ENCODE measurements around the gene HAUS8. TPM values are rescaled to one million over a fixed set of nuclear protein-coding genes. Genes with fewer than 3 reads are reported as not detected.

The HAUS8 gene
- total and polyA plus RNA-seq, 12 donors, result 3.9 to 17.9 (median 9.0) TPM

DNA sequence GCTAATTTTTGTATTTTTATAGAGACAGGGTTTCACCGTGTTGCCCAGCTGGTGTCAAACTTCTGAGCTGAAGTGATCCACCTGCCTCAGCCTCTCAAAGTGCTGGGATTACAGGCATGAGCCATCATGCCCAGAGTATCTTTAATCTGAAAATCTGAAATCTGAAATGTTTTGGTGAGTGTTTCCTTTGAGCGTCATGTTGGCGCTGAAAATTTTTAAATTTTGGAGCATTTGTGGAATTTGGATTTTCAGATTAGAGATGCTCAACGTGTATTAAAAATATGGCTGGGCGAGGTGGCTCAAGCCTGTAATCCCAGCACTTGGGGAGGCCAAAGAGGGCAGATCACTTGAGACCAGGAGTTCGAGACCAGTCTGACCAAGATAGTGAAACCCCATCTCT, 43.5 kb downstream of the HAUS8 start:
- no peaks in the 10 kb centered on the region for H3K27me3 ChIP-seq
- H3K4me3 ChIP-seq, result no peak overlapping the region
- H3K4me1 ChIP-seq (replicated peaks in 1 of 2), result no peaks in the 10 kb centered on the region
- no peak for TF ChIP-seq POLR2A (IDR thresholded peaks at IDR 0.05)
- TF ChIP-seq, protein P1, sequence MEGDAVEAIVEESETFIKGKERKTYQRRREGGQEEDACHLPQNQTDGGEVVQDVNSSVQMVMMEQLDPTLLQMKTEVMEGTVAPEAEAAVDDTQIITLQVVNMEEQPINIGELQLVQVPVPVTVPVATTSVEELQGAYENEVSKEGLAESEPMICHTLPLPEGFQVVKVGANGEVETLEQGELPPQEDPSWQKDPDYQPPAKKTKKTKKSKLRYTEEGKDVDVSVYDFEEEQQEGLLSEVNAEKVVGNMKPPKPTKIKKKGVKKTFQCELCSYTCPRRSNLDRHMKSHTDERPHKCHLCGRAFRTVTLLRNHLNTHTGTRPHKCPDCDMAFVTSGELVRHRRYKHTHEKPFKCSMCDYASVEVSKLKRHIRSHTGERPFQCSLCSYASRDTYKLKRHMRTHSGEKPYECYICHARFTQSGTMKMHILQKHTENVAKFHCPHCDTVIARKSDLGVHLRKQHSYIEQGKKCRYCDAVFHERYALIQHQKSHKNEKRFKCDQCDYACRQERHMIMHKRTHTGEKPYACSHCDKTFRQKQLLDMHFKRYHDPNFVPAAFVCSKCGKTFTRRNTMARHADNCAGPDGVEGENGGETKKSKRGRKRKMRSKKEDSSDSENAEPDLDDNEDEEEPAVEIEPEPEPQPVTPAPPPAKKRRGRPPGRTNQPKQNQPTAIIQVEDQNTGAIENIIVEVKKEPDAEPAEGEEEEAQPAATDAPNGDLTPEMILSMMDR (IDR thresholded peaks at IDR 0.05), result no peak
- 86 to 91% (median 86%) methylated on average over 6 of the region's 6 CpGs for WGBS, 4 donors
- H3K36me3 ChIP-seq (replicated peaks in 1 of 2), result no peaks in the 10 kb centered on the region
- H3K27ac ChIP-seq, result no peak overlapping the region
- no peak for DNase-seq
- intact Hi-C loops (cut with DNase I), result no loop called here
- H3K9me3 ChIP-seq (replicated peaks in 1 of 3), result no peaks in the 10 kb centered on the region

DNA sequence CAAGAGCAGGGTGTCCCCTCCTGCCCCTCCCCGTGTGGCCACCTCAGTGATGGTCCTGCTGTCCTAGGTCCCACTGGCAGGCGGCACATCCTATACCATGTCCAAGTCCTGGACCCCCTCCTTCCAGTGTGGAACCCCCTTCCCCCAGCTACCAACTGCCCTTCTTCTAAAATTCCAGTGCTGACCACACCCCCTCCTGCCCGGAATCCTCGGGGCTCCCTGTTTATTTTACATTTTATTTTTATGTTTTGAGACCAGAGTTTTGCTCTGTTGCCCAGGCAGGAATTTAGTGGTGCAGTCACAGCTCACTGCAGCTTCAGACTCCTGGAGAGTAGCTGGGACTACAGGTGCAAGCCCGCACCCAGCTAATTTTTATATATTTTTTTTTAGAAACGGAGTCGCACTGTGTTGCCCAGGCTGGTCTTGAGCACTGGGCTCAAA, 47.7 kb downstream of the HAUS8 start:
- H3K4me3 ChIP-seq, result no peak overlapping the region
- H3K27me3 ChIP-seq, result peaks cover 13% of the 10 kb centered on the region
- no peaks in the 10 kb centered on the region for H3K9me3 ChIP-seq (replicated peaks in 1 of 3)
- no peak for DNase-seq
- intact Hi-C loops (cut with DNase I), result no loop called here
- 54 to 62% (median 60%) methylated on average over 7 of the region's 7 CpGs for WGBS, 4 donors
- no peaks in the 10 kb centered on the region for H3K4me1 ChIP-seq (replicated peaks in 1 of 2)
- no peak for TF ChIP-seq POLR2A (IDR thresholded peaks at IDR 0.05)
- TF ChIP-seq, protein P1 (IDR thresholded peaks at IDR 0.05), result no peak
- no peak overlapping the region for H3K27ac ChIP-seq
- H3K36me3 ChIP-seq (replicated peaks in 1 of 2), result no peaks in the 10 kb centered on the region

DNA sequence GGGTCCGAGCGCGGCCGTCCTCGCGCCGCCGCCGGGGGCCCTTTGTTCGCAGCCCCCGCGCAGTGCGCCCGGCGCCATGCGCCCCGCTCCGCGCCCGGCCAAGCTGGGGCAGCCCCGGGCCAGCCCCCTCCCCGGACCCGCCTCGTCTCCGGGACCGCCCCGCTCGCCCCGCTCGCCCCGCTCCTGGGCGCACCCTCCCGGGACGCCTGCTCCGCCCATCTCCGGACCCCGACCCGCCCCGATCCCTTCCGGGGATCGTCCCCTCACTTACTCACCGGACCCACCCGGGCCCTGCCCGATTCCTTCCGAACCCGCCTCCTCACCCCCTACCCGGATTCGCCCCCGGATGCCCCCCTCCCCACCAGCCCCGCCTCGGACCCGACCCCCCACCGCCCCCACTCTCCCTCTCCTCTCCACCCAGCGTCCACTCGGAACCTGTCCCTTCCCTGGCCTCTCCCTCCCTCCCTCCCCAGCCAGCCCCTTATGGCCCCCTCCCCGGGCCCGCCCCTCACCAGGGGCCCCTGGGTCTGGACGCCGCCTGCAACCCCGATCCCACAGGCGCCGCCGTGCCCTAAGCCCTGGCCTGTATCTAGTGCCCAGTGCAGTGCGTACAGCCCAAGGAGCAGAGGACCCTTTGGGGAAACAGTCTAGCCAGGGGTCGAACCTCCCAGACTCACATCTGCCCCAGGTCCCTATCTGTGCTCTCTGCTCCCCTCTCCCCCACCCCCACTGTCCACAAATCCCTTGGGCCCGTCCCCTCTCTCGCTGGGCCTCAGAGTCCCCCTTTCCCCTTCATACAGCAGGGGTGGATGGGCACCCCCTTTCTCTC, 48.3 kb downstream of the HAUS8 start, which contains the start of gene CPAMD8:
CPAMD8 (minus strand) TSS at position 105 of the 829 bp plus-strand sequence. CDS start 168 bp downstream, outside the sequence.
- Histone ChIP-seq H3K9me3 (replicated peaks in 1 of 3) (no peaks in the 10 kb centered on the region), H3K27me3 (peaks cover 13% of the 10 kb centered on the region), H3K36me3 (replicated peaks in 1 of 2) (no peaks in the 10 kb centered on the region), H3K27ac (no peak within 1 kb of the TSS), H3K4me1 (replicated peaks in 1 of 2) (no peaks in the 10 kb centered on the region), H3K4me3 (peak within 1 kb of the TSS in 1 of 4 donors; percentile 43)
- no peak for TF ChIP-seq POLR2A (IDR thresholded peaks at IDR 0.05)
- TF ChIP-seq, protein P1 (IDR thresholded peaks at IDR 0.05), result no peak
- DNase-seq, result no peak
- intact Hi-C loops (cut with DNase I), result no loop called here
- 7 to 42% (median 10%) methylated on average over 3 to 58 of the region's 67 CpGs for WGBS, 4 donors

DNA sequence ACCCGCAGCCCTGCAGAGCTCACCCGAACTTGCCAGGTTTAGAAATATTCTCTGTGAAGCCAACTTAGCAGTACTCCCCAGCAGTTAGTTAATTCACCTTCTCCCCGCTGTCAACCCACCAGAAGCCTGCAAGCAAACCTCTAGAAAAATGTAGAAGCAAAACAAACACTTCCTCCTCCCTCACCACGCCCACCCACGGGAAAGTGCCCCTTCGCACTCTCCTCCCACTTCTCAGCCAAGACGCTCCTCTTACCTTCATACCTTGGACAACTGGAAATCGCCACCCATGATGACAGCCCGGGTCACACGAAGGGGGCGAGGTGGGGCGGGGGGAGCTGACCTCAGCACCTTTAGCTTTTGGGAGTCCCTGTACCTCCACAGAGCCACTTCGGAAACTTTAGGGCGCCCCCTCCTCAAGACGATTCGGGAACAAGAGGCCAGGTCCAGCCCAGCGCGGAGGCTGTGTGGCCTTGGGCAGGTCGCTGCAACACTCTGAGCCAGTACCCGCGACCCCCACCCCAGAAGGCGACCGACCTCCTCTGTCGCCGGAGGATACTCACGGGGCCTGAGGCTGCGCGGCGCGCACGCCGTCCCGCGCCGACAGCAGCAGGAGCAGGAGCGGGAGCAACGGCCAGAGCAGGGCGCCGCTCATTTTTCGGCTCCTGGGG, 49.1 kb downstream of the HAUS8 start:
- intact Hi-C loops (cut with DNase I), result no loop called here
- DNase-seq, result no peak
- TF ChIP-seq, protein P1 (IDR thresholded peaks at IDR 0.05), result no peak
- Histone ChIP-seq H3K27ac (no peak overlapping the region), H3K9me3 (replicated peaks in 1 of 3) (no peaks in the 10 kb centered on the region), H3K4me3 (peak overlapping the region in 1 of 4 donors; percentile 43), H3K36me3 (replicated peaks in 1 of 2) (no peaks in the 10 kb centered on the region), H3K4me1 (replicated peaks in 1 of 2) (no peaks in the 10 kb centered on the region), H3K27me3 (peaks cover 13% of the 10 kb centered on the region)
- WGBS, 4 donors, result 2% methylated on average over 10 to 37 of the region's 40 CpGs
